GM18502 (cell line): ENCODE results near the gene FAM3B.
A peak's percentile ranks its signal among the peaks of the same experiment; 100 is the strongest.

ENCODE experiments used
- ATAC-seq: cut with Tn5 transposase; IDR thresholded peaks from one replicate; pipeline ENCODE4 v1.9.1; 2021; ENCODE audit warnings: mild to moderate bottlenecking; ENCODE audit not compliant: unreplicated experiment, poor library complexity

The FAM3B gene

DNA sequence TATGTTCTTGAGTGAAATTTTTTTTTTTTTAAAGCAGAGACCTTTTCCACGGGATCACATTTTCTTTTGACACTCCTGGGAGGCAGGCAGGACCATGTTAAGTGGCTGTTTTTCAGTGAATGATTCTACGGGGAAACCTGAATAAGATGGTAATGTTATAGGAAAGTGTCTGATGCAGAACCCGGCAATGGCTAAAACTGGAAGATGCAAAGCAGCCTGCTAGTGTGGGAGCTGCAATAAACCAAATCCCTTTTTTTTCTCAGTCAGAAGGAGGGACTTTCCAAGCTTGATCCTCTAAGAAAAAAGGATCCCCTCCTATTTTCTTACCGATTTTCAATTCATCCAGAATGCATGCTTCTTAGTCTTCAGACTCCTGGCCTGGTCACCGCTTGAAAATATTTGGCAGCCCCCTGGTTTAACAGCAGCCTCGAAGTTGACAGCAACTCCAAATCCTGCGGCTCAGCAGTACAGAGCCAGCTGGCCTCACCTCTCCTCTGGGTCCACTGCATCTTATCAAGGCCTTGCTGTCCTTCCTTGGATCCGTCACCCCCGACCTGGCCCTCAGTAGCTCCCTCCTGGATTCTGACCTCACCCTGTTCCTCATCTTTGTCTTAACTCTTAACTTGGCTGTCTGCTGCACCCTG is 50.8 kb downstream of the FAM3B start:
- ATAC-seq: peak; percentile 21

DNA sequence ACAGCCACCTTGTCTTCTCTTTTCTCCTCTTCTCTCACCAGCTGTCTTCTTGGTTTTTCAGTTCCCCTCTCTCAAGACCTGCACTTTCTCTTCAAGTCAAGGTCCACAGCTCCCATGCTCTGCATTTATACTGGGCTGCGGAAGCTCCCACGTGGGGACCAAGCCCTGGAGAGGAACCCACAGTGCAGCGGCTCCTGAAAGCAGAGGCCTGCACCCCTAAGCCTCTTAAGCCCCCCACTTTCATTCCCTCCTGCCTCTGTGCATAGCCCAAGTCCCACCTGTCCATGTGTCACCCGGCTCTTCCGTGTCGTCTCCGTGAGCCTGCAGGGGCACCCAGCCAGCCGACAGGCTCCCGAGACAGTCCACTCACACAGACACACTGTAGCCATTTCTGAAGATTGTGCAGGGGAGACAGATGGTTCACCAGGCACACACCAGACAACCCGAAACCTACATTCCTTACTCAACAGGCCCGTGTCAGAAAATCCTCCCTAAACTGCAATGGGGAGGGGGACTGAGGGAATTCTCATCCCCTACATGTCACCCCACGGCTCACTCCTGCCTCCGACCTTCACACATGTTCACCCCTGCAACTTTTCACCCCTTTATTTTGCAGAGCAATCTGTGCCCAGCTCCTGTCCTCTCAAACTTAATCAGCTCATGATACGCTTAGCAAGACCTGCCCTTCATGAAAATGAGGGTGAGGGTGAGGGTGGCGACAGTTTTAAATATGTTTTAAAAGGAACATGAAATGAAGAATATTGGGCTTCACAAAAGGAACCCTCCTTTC is 51.5 kb downstream of the FAM3B start:
- ATAC-seq: peak; percentile 60

DNA sequence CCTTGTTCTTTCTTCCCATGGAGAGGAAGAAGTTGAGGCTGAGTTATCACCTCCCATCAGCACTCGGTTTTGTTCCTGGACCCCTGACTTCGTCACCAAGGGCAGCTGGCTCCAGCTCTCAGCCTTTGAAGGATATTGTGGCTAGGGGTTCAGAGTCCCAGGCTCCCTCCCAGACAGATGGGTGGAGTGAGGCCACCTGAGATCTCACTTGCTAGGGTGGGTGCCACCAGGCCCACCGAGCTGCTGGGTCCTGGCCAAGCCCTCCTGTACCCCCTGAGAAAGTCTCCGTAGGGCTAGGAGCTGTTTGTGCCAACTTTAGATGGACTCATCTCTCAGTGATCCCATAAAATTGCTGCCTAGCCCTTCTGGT is 52.1 kb downstream of the FAM3B start:
- ATAC-seq: no peak

DNA sequence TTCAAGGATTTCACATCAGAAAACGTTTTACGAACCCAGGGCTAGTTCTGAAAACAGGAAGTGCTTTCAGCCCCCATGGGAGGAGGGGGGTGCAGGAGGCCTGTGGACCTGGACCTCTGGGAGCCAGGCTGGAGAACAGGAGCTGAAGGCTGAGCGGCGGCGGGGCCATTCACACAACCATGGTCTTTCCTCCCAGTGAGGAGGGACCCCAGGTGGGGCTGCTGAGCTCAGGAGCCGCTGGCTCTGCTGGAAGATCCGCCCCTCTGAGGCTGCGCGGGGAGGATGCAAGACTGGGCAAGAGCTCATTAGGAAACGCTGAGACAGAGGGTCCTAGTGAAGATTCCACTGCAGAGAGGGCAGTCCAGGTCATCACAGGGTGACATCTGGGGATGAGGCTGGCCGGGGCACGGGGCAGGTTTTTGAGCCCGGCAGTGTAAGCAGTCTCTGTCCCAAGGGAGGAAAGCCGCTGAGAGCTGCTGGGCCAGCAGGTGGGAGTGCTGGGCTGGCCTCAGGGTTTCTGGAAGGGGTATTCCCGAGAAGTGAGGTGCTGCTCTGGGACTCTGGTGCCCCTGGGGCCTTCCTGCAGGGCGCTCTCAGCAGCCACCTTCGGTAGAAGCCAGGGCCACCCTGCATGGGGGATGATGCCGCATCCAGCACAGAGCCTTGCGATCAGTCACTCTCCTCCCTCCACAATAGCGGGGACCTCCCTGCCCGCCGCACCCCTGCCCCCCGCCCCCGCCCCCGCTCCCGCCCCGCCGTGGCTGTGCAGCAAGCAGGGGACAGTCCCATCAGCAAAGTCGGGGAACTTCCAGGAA is 52.7 kb downstream of the FAM3B start:
- ATAC-seq: peak; percentile 38

DNA sequence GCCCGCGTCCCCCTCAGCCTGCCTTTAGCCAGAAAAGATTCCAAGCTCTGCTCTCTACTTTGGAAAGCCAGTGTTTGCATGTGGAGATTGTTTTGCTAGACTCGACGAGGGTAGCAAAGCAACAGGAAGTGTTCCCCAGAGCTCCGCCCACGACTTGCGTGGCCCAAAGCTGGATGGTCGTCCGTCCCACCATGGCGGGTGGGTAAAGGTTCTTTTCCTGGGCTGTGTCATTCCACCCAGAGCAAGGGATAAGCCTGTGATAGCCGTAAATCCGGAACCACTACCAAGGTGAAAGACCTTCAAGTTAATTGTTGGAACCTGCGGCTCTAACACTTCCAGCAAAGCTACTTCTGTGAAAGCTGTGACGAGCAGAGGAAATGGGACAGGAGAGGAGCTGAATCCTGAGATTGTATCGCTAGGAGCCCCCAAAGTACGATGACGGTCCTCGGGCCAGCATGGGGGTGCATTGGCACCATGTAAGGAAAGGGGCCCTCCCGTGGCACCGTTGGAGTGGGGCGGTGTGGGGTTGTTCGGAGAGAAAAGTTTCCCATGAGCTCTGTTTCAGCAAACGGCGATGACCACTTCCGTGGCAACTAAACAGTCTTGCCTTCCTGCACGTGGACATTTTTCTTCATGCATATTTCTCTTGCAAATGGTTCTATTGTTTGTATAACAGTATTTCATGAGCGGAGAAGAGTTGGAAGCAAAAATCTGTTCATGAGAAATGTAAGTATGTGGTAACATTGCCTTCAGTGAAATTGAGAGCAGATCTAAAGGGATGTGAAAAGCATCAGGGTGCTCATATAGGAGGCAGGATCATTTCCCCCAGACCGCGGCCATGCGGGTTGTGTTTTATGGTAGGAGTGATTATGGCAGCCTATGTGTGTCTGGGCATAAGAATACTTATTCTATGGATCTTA is 53.6 kb downstream of the FAM3B start:
- peak; percentile 6 for ATAC-seq

DNA sequence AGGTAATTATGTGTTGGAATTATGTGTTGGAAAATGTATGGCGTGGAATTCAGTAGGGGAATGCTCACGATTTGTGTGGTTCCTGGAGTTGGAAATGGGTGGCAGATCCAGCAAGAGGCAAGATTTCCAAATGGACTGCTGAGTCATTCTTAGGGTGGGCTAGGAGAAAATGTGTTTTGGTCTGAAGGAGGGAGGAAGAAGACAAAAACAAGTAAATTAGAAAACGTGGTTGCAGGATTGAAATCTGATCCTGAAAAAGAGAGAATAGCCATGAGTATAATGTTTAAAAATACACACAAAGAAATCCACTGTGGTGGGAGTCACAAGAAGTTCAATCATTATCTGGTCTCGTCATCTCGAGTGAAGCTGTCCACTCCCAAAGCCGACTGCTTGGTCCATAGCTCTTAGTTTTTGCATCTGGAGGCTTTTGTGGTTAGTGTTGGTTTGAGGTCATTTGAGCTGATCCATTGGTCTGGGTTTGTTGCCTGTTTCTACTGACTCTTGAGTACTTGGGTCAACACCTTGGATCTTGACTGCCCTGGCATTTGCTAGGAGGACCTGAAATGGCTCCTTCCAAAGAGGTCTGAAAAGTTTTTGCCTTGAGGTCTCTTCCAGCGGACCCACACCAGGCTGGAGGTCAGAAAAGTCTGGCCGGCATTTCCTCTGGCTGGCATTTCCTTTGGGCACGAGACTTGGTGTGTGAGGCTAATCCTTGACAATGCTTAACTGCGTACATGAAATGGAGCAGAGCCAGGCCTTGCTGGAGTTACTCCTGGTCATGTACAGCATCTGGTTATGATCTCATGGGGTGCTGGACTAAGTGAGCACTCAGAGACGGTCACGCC is 54.5 kb downstream of the FAM3B start:
- ATAC-seq: no peak

DNA sequence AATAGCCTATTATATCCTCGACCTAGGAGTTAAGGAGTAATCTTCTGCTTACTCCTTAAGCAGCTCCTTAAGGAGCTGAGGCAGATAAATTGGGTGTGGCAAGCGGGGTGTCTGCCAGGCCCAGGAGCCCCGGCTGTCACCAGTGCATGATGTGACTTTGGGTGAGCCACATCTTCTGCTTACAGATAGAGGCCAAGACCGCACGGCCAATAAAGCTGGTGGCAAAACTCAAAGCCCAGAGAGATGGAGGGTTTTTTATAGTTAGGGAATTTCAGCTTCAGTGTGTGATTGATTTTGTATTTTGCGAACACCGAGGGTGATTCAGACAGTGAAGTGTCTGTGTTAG is 55.1 kb downstream of the FAM3B start:
- no peak for ATAC-seq

DNA sequence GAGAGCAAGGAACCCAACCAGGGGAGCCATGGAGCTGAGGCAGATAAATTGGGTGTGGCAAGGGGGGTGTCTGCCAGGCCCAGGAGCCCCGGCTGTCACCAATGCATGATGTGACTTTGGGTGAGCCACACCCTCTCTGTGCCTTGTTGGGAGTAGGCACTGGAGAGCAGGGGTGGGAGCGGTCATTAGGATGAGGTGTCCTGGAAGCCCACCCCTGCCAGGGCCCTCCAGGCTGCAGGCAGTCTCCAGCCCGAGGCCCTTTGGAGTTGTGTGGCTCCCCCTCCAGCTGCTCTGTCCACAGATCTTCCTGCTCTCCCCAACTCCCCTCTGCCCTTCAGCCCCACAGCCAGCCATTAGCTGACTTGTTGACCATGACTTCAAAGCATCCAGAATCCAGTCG is 56.7 kb downstream of the FAM3B start:
- ATAC-seq: no peak

DNA sequence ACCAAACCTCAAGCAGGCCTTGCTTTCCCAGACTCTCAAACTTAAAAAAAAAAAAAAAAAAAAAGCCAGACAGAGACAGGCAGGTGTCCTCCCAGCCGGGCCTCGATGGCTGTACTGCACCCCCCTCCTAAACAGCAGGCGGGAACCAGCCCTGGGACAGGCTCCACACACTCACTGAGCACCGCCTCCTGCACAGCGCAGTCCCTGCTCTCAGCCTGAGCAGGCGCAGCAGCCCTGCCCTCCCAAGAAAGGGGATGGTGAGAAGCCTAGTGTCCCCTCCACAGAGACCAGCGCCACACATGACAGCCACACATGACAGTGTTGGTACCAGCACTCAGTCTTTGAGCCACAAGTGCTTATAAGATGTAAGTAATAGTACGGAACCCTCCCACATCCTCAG is 57.2 kb downstream of the FAM3B start:
- ATAC-seq: no peak

DNA sequence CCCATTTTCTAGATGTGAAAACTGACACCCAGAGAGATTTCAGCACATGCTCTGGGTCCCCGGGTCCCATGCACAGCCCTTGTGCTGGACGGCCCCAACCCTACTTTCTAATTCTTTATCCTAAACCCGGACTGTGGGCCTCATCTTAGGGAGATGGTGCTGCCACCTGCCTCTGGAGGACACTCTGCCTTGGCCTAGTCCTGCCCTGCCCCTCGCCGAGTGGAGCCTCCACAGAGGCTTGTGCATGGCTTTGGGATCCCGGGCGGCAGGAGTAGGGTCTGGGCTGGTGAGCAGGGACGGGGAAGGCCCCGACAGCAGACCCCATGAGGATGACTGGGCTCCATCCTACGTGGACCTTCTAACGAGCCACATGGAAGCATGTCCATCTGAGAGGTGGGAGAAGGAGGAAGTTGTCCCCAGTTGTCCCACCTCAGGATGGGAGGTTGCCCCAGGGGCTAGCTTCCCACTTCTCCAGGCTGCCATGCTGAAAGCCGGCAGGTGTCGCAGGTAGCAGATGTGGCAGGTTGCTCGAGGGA is 57.6 kb downstream of the FAM3B start:
- ATAC-seq: no peak

DNA sequence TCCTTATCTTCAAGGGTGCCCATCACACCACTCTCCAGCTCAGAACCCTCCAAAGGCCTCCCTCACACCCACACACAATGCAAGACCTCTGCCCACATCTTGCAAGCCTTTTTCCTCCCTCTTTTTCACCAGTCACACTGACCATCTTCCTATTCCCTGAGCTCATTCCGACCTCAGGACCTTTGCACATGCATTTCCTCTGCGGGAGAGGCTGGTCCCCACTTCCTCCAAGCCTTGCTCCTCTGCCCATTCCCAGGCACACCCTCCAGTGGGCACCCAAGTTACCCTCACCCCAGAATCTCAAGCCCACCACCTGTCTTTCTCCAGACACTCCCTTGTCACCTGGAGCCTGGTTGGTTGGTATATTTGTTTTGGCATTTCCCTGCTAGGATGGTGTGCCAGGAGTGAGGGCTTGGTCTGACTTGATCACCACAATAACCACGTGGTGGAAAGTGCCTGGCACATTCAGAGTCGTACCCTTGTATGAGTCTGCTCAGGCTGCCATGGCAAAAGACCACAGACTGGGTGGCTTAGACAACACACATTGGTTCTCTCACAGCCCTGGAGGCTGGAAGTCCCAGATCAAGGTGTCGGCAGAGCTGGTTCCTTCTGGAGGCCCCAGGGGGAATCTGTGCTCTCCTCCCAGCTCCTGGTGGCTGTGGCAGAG is 58.4 kb downstream of the FAM3B start:
- no peak for ATAC-seq

DNA sequence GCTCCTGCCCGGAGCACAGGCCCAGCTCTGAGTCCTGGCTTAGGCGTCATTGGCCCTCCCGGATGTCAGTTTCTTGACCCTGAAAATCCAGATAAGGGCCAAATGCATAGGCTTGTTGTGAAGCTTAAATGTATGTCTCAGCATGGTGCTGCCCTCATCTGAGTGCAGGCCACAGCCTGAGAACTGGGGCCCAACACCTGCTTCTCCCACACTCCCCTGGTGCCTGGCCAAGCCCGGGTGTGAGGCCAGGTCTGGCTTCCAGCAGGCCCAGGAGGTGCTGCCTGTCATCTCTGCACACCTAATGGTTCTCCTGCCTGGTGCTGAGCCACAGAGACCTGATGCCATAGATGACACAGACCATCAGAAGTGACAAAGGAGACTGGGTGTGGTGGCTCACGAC is 59.3 kb downstream of the FAM3B start:
- ATAC-seq: no peak

DNA sequence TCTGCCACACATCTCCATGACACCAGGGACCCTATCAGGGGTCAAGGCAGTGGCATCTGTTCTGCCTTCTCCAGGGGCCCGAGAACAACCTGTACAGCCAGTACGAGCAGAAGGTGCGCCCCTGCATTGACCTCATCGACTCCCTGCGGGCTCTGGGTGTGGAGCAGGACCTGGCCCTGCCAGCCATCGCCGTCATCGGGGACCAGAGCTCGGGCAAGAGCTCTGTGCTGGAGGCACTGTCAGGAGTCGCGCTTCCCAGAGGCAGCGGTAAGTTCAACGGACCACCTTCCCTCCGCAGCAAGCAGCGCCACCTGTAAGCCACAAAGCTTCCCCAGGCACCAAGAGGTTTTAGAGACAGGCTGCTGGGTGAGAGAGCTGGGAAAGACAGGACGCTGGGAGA is 61.1 kb downstream of the FAM3B start:
- ATAC-seq: no peak

DNA sequence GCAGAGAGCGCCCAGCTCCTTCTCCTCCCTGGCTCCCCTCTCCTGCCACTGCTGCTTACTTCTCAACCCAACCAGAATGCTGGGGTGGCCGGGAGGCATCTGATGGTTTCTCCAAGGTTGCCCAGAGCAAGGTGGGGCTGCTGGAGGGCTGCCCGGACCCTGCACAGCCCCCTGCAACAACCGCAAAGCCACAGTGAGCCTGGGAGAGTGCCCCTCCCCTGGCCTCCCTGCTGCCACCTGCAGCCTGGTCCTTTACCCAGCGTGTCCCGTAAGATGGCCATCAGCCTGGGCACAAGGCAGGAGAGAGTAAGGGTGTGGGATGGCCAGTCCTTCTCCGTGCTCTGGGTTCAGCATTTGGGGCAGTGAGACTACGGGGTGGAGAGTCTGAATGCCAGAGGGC is 62.2 kb downstream of the FAM3B start:
- no peak for ATAC-seq

DNA sequence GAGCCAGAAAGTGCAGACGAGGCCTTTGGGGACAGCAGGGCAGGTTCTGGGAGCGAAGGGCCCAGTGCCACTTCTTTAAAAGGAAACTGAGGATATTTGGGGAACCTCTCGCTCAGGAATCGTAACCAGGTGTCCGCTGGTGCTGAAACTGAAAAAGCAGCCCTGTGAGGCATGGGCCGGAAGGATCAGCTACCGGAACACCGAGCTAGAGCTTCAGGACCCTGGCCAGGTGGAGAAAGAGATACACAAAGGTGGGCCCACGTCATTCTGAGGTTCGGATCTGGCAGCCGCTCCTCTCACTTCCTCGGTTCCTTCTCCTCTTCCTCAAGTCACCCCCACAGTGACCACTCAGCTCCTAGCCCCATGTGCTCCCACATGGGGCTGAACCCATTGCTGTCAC is 63.3 kb downstream of the FAM3B start:
- ATAC-seq: no peak

DNA sequence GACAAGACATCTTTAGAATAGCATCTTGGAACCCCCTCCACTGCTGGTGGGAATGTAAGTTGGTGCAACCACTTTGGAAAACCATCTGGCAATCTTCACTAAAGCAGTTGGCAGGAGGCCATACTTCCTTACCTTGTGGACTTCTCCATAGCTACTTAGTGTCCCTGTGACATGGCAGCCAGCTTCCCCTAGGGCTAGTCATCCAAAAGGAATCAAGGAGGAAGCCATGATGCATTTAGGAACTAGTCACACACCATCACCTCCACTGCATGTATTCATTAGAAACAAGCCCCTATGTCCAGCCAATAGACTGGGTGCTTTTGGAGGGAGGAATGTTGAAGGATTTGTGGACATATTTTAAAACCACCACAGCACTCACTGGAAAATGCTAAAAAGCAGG is 65.1 kb downstream of the FAM3B start:
- ATAC-seq: no peak

DNA sequence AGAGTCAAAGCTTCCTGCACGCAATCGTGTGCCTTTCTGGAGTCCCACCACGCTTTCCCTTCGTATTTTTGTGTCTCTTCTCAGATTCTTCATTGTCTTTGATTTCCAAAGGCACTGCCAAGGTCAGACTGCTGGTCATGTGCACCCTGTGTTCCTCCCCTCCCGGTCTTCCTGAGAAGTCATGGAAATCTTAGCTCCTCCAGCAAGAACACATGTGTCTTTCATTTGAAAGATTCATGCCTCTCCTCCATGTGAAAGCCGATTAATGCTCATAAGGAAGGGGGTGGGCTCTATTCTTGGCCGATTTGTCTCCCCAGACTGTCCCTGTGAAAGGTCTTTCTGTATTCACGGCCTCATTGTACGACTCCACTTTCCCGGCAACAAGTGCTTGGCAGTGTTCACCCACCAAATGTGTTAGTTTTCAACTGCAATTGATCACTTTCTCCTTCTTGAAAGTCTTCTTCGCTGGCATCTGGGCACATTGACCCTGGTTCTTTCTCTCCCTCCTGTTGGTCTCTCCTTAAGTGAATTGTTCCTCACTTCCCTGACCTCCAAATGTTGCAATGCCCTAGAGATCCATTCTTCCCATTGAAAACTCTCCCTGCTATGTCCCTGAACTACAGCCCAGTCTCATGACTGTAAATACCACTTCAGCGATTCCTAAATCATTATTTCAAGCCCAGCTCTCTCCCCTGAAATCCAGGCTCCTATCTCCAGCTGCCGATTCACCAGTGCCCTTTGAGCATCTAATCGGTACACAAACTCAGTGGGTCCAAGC is 70.6 kb downstream of the FAM3B start:
- ATAC-seq: no peak

DNA sequence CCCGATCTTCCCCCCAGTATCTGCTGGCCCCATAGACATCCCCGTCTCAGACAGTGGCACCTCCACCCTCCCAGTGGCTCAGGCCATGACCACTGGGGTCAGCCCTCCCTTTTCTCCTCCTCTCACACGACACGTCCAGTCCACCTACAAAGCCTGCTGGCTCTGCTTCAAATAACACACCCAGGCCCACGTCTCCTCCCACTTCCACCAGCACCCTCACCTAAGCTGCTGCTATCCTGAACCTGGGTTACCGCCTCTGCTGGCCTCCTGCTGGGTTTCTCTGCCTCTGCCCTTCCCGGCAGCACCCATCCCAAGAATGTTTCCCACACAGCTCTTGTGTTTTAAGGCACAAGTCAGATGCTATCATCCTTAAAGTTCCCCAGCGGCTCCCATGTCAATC is 71.2 kb downstream of the FAM3B start:
- no peak for ATAC-seq
